SK-N-SH treated with all-trans-retinoic acid at 6 μM for 48 hours (cell line): ENCODE data around the gene TNS1.

ENCODE experiments used
- ATAC-seq: fragments of 200-7000 bp; cut with Tn5 transposase; 3 replicates; pipeline ENCODE4 v1.9.1; 2020; ENCODE audit warnings: mild to moderate bottlenecking, moderate library complexity
- ARNTL ChIP-seq: fragments of 450-650 bp; formaldehyde crosslinking; IDR thresholded peaks from 2 replicates; pipeline ENCODE4 v1.5.0; 2020; ENCODE audit warnings: low read depth, mild to moderate bottlenecking, moderate library complexity, borderline replicate concordance
- BACH2 ChIP-seq: fragments of 250-450 bp; sonication (Bioruptor Pico); IDR thresholded peaks from 2 replicates; pipeline ENCODE4 v1.9.0; 2021; ENCODE audit warnings: mild to moderate bottlenecking, borderline replicate concordance
- CREB5 ChIP-seq: fragments of 250-450 bp; sonication (Bioruptor Pico); IDR thresholded peaks from 2 replicates; pipeline ENCODE4 v1.5.1; 2020; ENCODE audit warnings: low read depth, mild to moderate bottlenecking, moderate library complexity
- CSDC2 ChIP-seq: fragments of 250-450 bp; sonication (Bioruptor Pico); IDR thresholded peaks from 2 replicates; pipeline ENCODE4 v1.5.0; 2020; ENCODE audit warnings: mild to moderate bottlenecking, moderate library complexity
- ESRRG ChIP-seq: fragments of 250-450 bp; sonication (Bioruptor Pico); IDR thresholded peaks from 2 replicates; pipeline ENCODE4 v1.6.1; 2021; ENCODE audit warnings: mild to moderate bottlenecking
- GLIS3 ChIP-seq: fragments of 250-450 bp; sonication (Bioruptor Pico); IDR thresholded peaks from 2 replicates; pipeline ENCODE4 v1.5.0; 2020; ENCODE audit warnings: mild to moderate bottlenecking, moderate library complexity
- ISL1 ChIP-seq: fragments of 250-450 bp; sonication (Bioruptor Pico); IDR thresholded peaks from 2 replicates; pipeline ENCODE4 v2.1.2; 2022; ENCODE audit warnings: mild to moderate bottlenecking, moderate library complexity
- OSR1 ChIP-seq: fragments of 250-450 bp; sonication (Bioruptor Pico); IDR thresholded peaks from 2 replicates; pipeline ENCODE4 v1.8.0; 2022; ENCODE audit warnings: moderate library complexity, mild to moderate bottlenecking, inconsistent platforms
- PATZ1 ChIP-seq: fragments of 250-450 bp; sonication (Bioruptor Pico); IDR thresholded peaks from 2 replicates; pipeline ENCODE4 v1.8.0; 2020; ENCODE audit warnings: mild to moderate bottlenecking, moderate library complexity, borderline replicate concordance
- PPARA ChIP-seq: fragments of 250-450 bp; sonication (Bioruptor Pico); IDR thresholded peaks from 2 replicates; pipeline ENCODE4 v1.5.0; 2020; ENCODE audit warnings: mild to moderate bottlenecking, borderline replicate concordance
- RARB ChIP-seq: fragments of 250-450 bp; sonication (Bioruptor Pico); IDR thresholded peaks from 2 replicates; pipeline ENCODE4 v1.8.0; 2021; ENCODE audit warnings: mild to moderate bottlenecking, moderate library complexity
- SNAI2 ChIP-seq: fragments of 250-450 bp; sonication (Bioruptor Pico); IDR thresholded peaks from 2 replicates; pipeline ENCODE4 v1.5.0; 2020; ENCODE audit warnings: mild to moderate bottlenecking, moderate library complexity
- TCF4 ChIP-seq: fragments of 250-450 bp; sonication (Bioruptor Pico); IDR thresholded peaks from 2 replicates; pipeline ENCODE4 v1.8.0; 2021; ENCODE audit warnings: mild to moderate bottlenecking, moderate library complexity, borderline replicate concordance
- TOX ChIP-seq: fragments of 250-450 bp; sonication (Bioruptor Pico); IDR thresholded peaks from 2 replicates; pipeline ENCODE4 v1.8.0; 2021; ENCODE audit warnings: mild to moderate bottlenecking, moderate library complexity, borderline replicate concordance
- ZFP3 ChIP-seq: fragments of 250-450 bp; sonication (Bioruptor Pico); IDR thresholded peaks from 2 replicates; pipeline ENCODE4 v1.5.0; 2020; ENCODE audit warnings: mild to moderate bottlenecking, moderate library complexity
- ZNF565 ChIP-seq: fragments of 450-650 bp; formaldehyde crosslinking; conservative IDR thresholded peaks from 2 replicates; pipeline ENCODE4 v1.5.0; 2020; ENCODE audit warnings: low read depth, mild to moderate bottlenecking, moderate library complexity
- ZNF70 ChIP-seq: fragments of 450-650 bp; formaldehyde crosslinking; IDR thresholded peaks from 2 replicates; pipeline ENCODE4 v1.5.0; 2020; ENCODE audit warnings: mild to moderate bottlenecking, moderate library complexity
- ZNF8 ChIP-seq: fragments of 450-650 bp; formaldehyde crosslinking; IDR thresholded peaks from 2 replicates; pipeline ENCODE4 v1.5.0; 2020; ENCODE audit warnings: mild to moderate bottlenecking, moderate library complexity
- TF ChIP-seq, protein P1 (sequence below): fragments of 250-450 bp; sonication (Bioruptor Pico); IDR thresholded peaks from 2 replicates; pipeline ENCODE4 v1.5.1; 2021; ENCODE audit warnings: mild to moderate bottlenecking, moderate library complexity
- TF ChIP-seq, protein P2 (sequence below): fragments of 250-450 bp; sonication (Bioruptor Pico); IDR thresholded peaks from 2 replicates; pipeline ENCODE4 v1.5.0; 2020; ENCODE audit warnings: mild to moderate bottlenecking, moderate library complexity

Gene TNS1

GRCh38 chr2:217927601-217928323 lies 75.0 kb downstream of the TNS1 start:
- TF ChIP-seq ISL1 (CRISPR knock-in tag) (no peak), RARB (CRISPR knock-in tag) (no peak), TCF4 (CRISPR knock-in tag) (no peak), OSR1 (CRISPR knock-in tag) (no peak), ESRRG (CRISPR knock-in tag) (no peak), ARNTL (CRISPR knock-in tag) (no peak), BACH2 (CRISPR knock-in tag) (no peak), ZFP3 (CRISPR knock-in tag) (no peak)
- TF ChIP-seq, protein P1, sequence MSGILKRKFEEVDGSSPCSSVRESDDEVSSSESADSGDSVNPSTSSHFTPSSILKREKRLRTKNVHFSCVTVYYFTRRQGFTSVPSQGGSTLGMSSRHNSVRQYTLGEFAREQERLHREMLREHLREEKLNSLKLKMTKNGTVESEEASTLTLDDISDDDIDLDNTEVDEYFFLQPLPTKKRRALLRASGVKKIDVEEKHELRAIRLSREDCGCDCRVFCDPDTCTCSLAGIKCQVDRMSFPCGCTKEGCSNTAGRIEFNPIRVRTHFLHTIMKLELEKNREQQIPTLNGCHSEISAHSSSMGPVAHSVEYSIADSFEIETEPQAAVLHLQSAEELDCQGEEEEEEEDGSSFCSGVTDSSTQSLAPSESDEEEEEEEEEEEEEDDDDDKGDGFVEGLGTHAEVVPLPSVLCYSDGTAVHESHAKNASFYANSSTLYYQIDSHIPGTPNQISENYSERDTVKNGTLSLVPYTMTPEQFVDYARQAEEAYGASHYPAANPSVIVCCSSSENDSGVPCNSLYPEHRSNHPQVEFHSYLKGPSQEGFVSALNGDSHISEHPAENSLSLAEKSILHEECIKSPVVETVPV (CRISPR knock-in tag) = no peak
- no peak for ATAC-seq

GRCh38 chr2:217926801-217927200 lies 76.0 kb downstream of the TNS1 start:
- no peak for ATAC-seq
- TF ChIP-seq BACH2 (CRISPR knock-in tag) = no peak
- no peak for TF ChIP-seq TOX (CRISPR knock-in tag)
- no peak for TF ChIP-seq GLIS3 (CRISPR knock-in tag)
- no peak for TF ChIP-seq SNAI2 (CRISPR knock-in tag)
- TF ChIP-seq CREB5 (CRISPR knock-in tag) = no peak
- no peak for TF ChIP-seq RARB (CRISPR knock-in tag)
- no peak for TF ChIP-seq ESRRG (CRISPR knock-in tag)
- TF ChIP-seq CSDC2 (CRISPR knock-in tag) = no peak
- no peak for TF ChIP-seq OSR1 (CRISPR knock-in tag)
- no peak for TF ChIP-seq ZFP3 (CRISPR knock-in tag)
- TF ChIP-seq, protein P1 (CRISPR knock-in tag) = no peak
- TF ChIP-seq ARNTL (CRISPR knock-in tag) = no peak
- TF ChIP-seq ZNF8 (CRISPR knock-in tag) = no peak
- TF ChIP-seq PATZ1 (CRISPR knock-in tag) = no peak
- no peak for TF ChIP-seq PPARA
- no peak for TF ChIP-seq ZNF565 (CRISPR knock-in tag)
- no peak for TF ChIP-seq TCF4 (CRISPR knock-in tag)
- TF ChIP-seq, protein P2, sequence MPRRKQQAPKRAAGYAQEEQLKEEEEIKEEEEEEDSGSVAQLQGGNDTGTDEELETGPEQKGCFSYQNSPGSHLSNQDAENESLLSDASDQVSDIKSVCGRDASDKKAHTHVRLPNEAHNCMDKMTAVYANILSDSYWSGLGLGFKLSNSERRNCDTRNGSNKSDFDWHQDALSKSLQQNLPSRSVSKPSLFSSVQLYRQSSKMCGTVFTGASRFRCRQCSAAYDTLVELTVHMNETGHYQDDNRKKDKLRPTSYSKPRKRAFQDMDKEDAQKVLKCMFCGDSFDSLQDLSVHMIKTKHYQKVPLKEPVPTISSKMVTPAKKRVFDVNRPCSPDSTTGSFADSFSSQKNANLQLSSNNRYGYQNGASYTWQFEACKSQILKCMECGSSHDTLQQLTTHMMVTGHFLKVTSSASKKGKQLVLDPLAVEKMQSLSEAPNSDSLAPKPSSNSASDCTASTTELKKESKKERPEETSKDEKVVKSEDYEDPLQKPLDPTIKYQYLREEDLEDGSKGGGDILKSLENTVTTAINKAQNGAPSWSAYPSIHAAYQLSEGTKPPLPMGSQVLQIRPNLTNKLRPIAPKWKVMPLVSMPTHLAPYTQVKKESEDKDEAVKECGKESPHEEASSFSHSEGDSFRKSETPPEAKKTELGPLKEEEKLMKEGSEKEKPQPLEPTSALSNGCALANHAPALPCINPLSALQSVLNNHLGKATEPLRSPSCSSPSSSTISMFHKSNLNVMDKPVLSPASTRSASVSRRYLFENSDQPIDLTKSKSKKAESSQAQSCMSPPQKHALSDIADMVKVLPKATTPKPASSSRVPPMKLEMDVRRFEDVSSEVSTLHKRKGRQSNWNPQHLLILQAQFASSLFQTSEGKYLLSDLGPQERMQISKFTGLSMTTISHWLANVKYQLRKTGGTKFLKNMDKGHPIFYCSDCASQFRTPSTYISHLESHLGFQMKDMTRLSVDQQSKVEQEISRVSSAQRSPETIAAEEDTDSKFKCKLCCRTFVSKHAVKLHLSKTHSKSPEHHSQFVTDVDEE = no peak
- no peak for TF ChIP-seq ZNF70 (CRISPR knock-in tag)

- no peak for ATAC-seq
- TF ChIP-seq OSR1 (CRISPR knock-in tag) = no peak
- no peak for TF ChIP-seq BACH2 (CRISPR knock-in tag)
- TF ChIP-seq GLIS3 (CRISPR knock-in tag) = no peak
- no peak for TF ChIP-seq ZNF70 (CRISPR knock-in tag)
- TF ChIP-seq ESRRG (CRISPR knock-in tag) = no peak
- no peak for TF ChIP-seq TCF4 (CRISPR knock-in tag)
- no peak for TF ChIP-seq ZNF565 (CRISPR knock-in tag)
- TF ChIP-seq, protein P2 = no peak
- TF ChIP-seq, protein P1 (CRISPR knock-in tag) = no peak
- TF ChIP-seq ZNF8 (CRISPR knock-in tag) = no peak
Measured at GRCh38 chr2:217924346-217924901, 78.4 kb downstream of the TNS1 start.
